IMR-90 (cell line): ENCODE measurements around the gene NPHS1. TPM values are rescaled to one million over a fixed set of nuclear protein-coding genes. Genes with fewer than 3 reads are reported as not detected.

Experiments
- ATAC-seq: fragments of 200-7000 bp; cut with Tn5 transposase; 2 replicates; pipeline ENCODE4 v1.9.1; 2020; ENCODE audit warnings: low read depth, mild to moderate bottlenecking, moderate library complexity
- BruUV-seq: library from RNA; stranded (reverse); fragments of 400-500 nt; replicated peaks from 2 replicates; lab custom pipeline; 2021; lab: Mats Ljungman, UMichigan
- CTCF ChIA-PET: fragments of 300-600 bp; formaldehyde crosslinking; extraction: SDS; loops from one replicate; lab custom pipeline; 2021; ENCODE audit warnings: antibody characterized with exemption; lab: Yijun Ruan, JAX
- POLR2A ChIA-PET: fragments of 300-600 bp; sonication (Branson Sonifier 250); formaldehyde crosslinking; loops from one replicate; lab custom pipeline; 2022; ENCODE audit warnings: antibody characterized with exemption; ENCODE audit not compliant: unreplicated experiment; lab: Charles Lee
- DNase-seq: peaks from one replicate; pipeline ENCODE4 v3.0.0; 2013
- H2AFZ ChIP-seq: replicated peaks from 2 replicates; pipeline ENCODE3; 2013; ENCODE audit warnings: low read length, mild to moderate bottlenecking; ENCODE audit not compliant: poor library complexity
- H2AK5ac ChIP-seq: 2 replicates; pipeline ENCODE4 v1.6.1; 2013; ENCODE audit warnings: low read depth, low read length, inconsistent platforms
- H2AK9ac ChIP-seq: replicated peaks from 2 replicates; pipeline ENCODE3; 2013; ENCODE audit warnings: mild to moderate bottlenecking, low read depth, low read length, moderate library complexity; ENCODE audit not compliant: poor library complexity
- H2BK120ac ChIP-seq: 2 replicates; pipeline ENCODE4 v1.6.1; 2013; ENCODE audit warnings: low read depth, low read length, inconsistent platforms
- H2BK15ac ChIP-seq: 3 replicates; pipeline ENCODE4 v1.6.1; 2013; ENCODE audit warnings: low read depth, low read length, inconsistent platforms
- H2BK20ac ChIP-seq: 2 replicates; pipeline ENCODE4 v1.6.1; 2013; ENCODE audit warnings: low read depth, mild to moderate bottlenecking, inconsistent platforms, low read length, moderate library complexity
- H2BK5ac ChIP-seq: 2 replicates; pipeline ENCODE4 v1.6.1; 2013; ENCODE audit warnings: mild to moderate bottlenecking, low read depth, low read length, inconsistent platforms; ENCODE audit not compliant: poor library complexity, severe bottlenecking
- H3K14ac ChIP-seq: replicated peaks from 2 replicates; pipeline ENCODE4 v1.6.1; 2013; ENCODE audit warnings: low read depth, low read length, inconsistent platforms
- H3K18ac ChIP-seq: 2 replicates; pipeline ENCODE4 v1.6.1; 2013; ENCODE audit warnings: low read depth, low read length, control low read depth
- H3K23ac ChIP-seq: 2 replicates; pipeline ENCODE4 v1.6.1; 2013; ENCODE audit warnings: low read depth, low read length, inconsistent platforms
- H3K27ac ChIP-seq: 2 replicates; pipeline ENCODE4 v1.5.1; 2013; ENCODE audit warnings: mild to moderate bottlenecking, control low read depth, low read length; ENCODE audit not compliant: insufficient read depth
- H3K27me3 ChIP-seq: 2 replicates; pipeline ENCODE4 v1.6.1; 2013; ENCODE audit warnings: low read length; ENCODE audit not compliant: control insufficient read depth, insufficient read depth
- H3K36me3 ChIP-seq: 2 replicates; pipeline ENCODE4 v1.6.1; 2013; ENCODE audit warnings: low read length, mixed read lengths; ENCODE audit not compliant: control insufficient read depth, insufficient read depth
- H3K4ac ChIP-seq: 2 replicates; pipeline ENCODE4 v1.6.1; 2013; ENCODE audit warnings: low read depth, low read length, inconsistent platforms
- H3K4me1 ChIP-seq: 2 replicates; pipeline ENCODE4 v1.6.1; 2013; ENCODE audit warnings: low read length, mixed read lengths; ENCODE audit not compliant: control insufficient read depth, insufficient read depth
- H3K4me2 ChIP-seq: 2 replicates; pipeline ENCODE4 v1.6.1; 2013; ENCODE audit warnings: low read depth, mild to moderate bottlenecking, control low read depth, low read length, moderate library complexity
- H3K4me3 ChIP-seq: 2 replicates; pipeline ENCODE4 v1.5.1; 2013; ENCODE audit warnings: low read depth, mild to moderate bottlenecking, control low read depth, low read length, moderate library complexity; ENCODE audit not compliant: insufficient read depth
- H3K56ac ChIP-seq: 2 replicates; pipeline ENCODE4 v1.6.1; 2013; ENCODE audit warnings: low read length, inconsistent platforms; ENCODE audit not compliant: insufficient read depth; ENCODE audit errors: extremely low read depth
- H3K79me1 ChIP-seq, 2 experiments: 2 replicates each; pipeline ENCODE4 v1.6.1; 2013; ENCODE audit warnings: low read length in 2 of 2, inconsistent platforms in 1 of 2, low read depth in 1 of 2
- H3K9ac ChIP-seq: 2 replicates; pipeline ENCODE4 v1.6.1; 2013; ENCODE audit warnings: low read depth, low read length, control low read depth
- H3K9me1 ChIP-seq: 2 replicates; pipeline ENCODE4 v1.6.1; 2013; ENCODE audit warnings: low read length, inconsistent platforms; ENCODE audit not compliant: insufficient read depth
- H3K9me3 ChIP-seq: 2 replicates; pipeline ENCODE4 v1.6.1; 2013; ENCODE audit warnings: low read length; ENCODE audit not compliant: control insufficient read depth, insufficient read depth
- H4K20me1 ChIP-seq: 2 replicates; pipeline ENCODE4 v1.6.1; 2013; ENCODE audit warnings: low read length, inconsistent platforms; ENCODE audit not compliant: insufficient read depth
- H4K5ac ChIP-seq: 2 replicates; pipeline ENCODE4 v1.6.1; 2013; ENCODE audit warnings: mild to moderate bottlenecking, low read depth, low read length, control low read depth
- H4K8ac ChIP-seq, 2 experiments: 2 replicates each; pipeline ENCODE4 v1.6.1; 2013; ENCODE audit warnings: low read depth in 2 of 2, low read length in 2 of 2, control low read depth in 1 of 2, inconsistent platforms in 1 of 2
- H4K91ac ChIP-seq: 2 replicates; pipeline ENCODE4 v1.6.1; 2013; ENCODE audit warnings: low read depth, low read length, inconsistent platforms; ENCODE audit not compliant: insufficient read depth
- BHLHE40 ChIP-seq: fragments of 150-350 bp; IDR thresholded peaks from 2 replicates; pipeline ENCODE4 v1.6.1; 2016; ENCODE audit warnings: mild to moderate bottlenecking, low read depth, low read length
- CEBPB ChIP-seq: IDR thresholded peaks from 2 replicates; pipeline ENCODE4 v1.6.1; 2012; ENCODE audit warnings: low read depth, low read length, improper control_type of control experiment
- CHD1 ChIP-seq: IDR thresholded peaks from 2 replicates; pipeline ENCODE4 v1.6.1; 2012; ENCODE audit warnings: low read depth, low read length, improper control_type of control experiment
- CTCF ChIP-seq: conservative IDR thresholded peaks from 2 replicates; pipeline ENCODE4 v1.5.1; 2012; ENCODE audit warnings: mild to moderate bottlenecking, low read depth, low read length, improper control_type of control experiment
- ELK1 ChIP-seq: fragments of 150-350 bp; IDR thresholded peaks from 2 replicates; pipeline ENCODE4 v1.6.1; 2016; ENCODE audit warnings: low read depth, mild to moderate bottlenecking, low read length, moderate library complexity, borderline replicate concordance
- FOS ChIP-seq: fragments of 150-350 bp; IDR thresholded peaks from 2 replicates; pipeline ENCODE4 v1.6.1; 2016; ENCODE audit warnings: low read depth, low read length
- MAFK ChIP-seq: IDR thresholded peaks from 2 replicates; pipeline ENCODE4 v1.6.1; 2012; ENCODE audit warnings: low read depth, low read length, improper control_type of control experiment
- MAZ ChIP-seq: IDR thresholded peaks from 2 replicates; pipeline ENCODE4 v1.6.1; 2012; ENCODE audit warnings: low read depth, mild to moderate bottlenecking, low read length, improper control_type of control experiment, moderate library complexity, borderline replicate concordance
- MXI1 ChIP-seq: IDR thresholded peaks from 2 replicates; pipeline ENCODE4 v1.6.1; 2012; ENCODE audit warnings: low read depth, mild to moderate bottlenecking, low read length, moderate library complexity, borderline replicate concordance
- NFE2L2 ChIP-seq: fragments of 150-350 bp; IDR thresholded peaks from 2 replicates; pipeline ENCODE4 v1.6.1; 2016; ENCODE audit warnings: low read depth, mild to moderate bottlenecking, low read length
- POLR2A ChIP-seq: IDR thresholded peaks from 2 replicates; pipeline ENCODE4 v1.6.1; 2012; ENCODE audit warnings: mild to moderate bottlenecking, low read depth, low read length
- RAD21 ChIP-seq: IDR thresholded peaks from 2 replicates; pipeline ENCODE4 v1.6.1; 2012; ENCODE audit warnings: low read length, improper control_type of control experiment
- RCOR1 ChIP-seq: IDR thresholded peaks from 2 replicates; pipeline ENCODE4 v1.6.1; 2012; ENCODE audit warnings: mild to moderate bottlenecking, low read length, improper control_type of control experiment; ENCODE audit not compliant: insufficient replicate concordance
- RFX5 ChIP-seq: IDR thresholded peaks from 2 replicates; pipeline ENCODE4 v1.8.0; 2012; ENCODE audit warnings: low read depth, mild to moderate bottlenecking, low read length, moderate library complexity
- SMC3 ChIP-seq: fragments of 150-350 bp; IDR thresholded peaks from 2 replicates; pipeline ENCODE4 v1.6.1; 2016; ENCODE audit warnings: low read depth, mild to moderate bottlenecking, antibody characterized with exemption, low read length, moderate library complexity
- USF2 ChIP-seq: fragments of 150-350 bp; IDR thresholded peaks from 2 replicates; pipeline ENCODE4 v1.6.1; 2017; ENCODE audit warnings: mild to moderate bottlenecking, antibody characterized with exemption, low read length, low read depth
- WGBS, 2 experiments: methylation state at CpG; one replicate each; pipeline versions ENCODE4 v1.1.5 to v1.1.7; 2013; ENCODE audit warnings: missing lambda C conversion rate in 2 of 2; ENCODE audit not compliant: insufficient read length in 1 of 2; ENCODE audit errors: extremely low coverage in 2 of 2; 5-methylcytosine and 5-hydroxymethylcytosine counted together
- dilution Hi-C: fragments of 300-500 bp; cut with HindIII; formaldehyde crosslinking; loops from one replicate; pipeline ENCODE4 v1.14.3; 2018; ENCODE audit warnings: low sequenced_read_pairs; ENCODE audit not compliant: unreplicated experiment
- in situ Hi-C: fragments of 300-500 bp; cut with MboI; formaldehyde crosslinking; loops from 3 replicates; pipeline ENCODE4 v1.14.3; 2019; ENCODE audit warnings: low sequenced_read_pairs, inconsistent platforms, mixed read lengths
- intact Hi-C: fragments of 100-400 bp; cut with micrococcal nuclease; formaldehyde crosslinking; loops from 2 replicates; pipeline ENCODE4 v1.10.0; 2022
- polyA plus RNA-seq, 3 experiments: library from polyadenylated mRNA; depleted of rRNA; stranded (reverse); fragments of >200 nt; gene quantifications; 2 replicates each; pipeline ENCODE4 v1.2.3, GENCODE V29; 2012; ENCODE audit warnings: low replicate concordance in 1 of 3
- total RNA-seq: library from RNA; depleted of rRNA; stranded (reverse); fragments of >200 nt; gene quantifications from 2 replicates; pipeline ENCODE4 v1.2.3, GENCODE V29; 2012

The NPHS1 gene
- total and polyA plus RNA-seq, 2 of the 4 experiments (the other 2 are of a cell fraction) = not detected

- no peaks in the 10 kb centered on the region for H3K36me3 ChIP-seq
- dilution Hi-C loops = no loop called here
- H4K5ac ChIP-seq = no peak overlapping the region
- no peaks in the 10 kb centered on the region for H3K9me3 ChIP-seq
- H3K9ac ChIP-seq = no peak overlapping the region
- no peaks in the 10 kb centered on the region for H3K9me1 ChIP-seq
- 44% methylated on average over 6 of the region's 23 CpGs; no CpG with 5 or more reads in 1 of the 2 experiments for WGBS, 2 experiments
- H3K18ac ChIP-seq = no peak overlapping the region
- no peak overlapping the region for H2BK120ac ChIP-seq
- H3K79me1 ChIP-seq = no peaks in the 10 kb centered on the region
- H3K23ac ChIP-seq = no peak overlapping the region
- no peak overlapping the region for H3K4ac ChIP-seq
- H2BK15ac ChIP-seq = no peak overlapping the region
- H2AK5ac ChIP-seq = no peak overlapping the region
- no peaks in the 10 kb centered on the region for H3K4me1 ChIP-seq
- CTCF ChIA-PET = no interaction called here
- H4K8ac ChIP-seq = no peak overlapping the region
- intact Hi-C loops = no loop called here
- H3K27ac ChIP-seq = no peak overlapping the region
- peaks cover 5% of the 10 kb centered on the region for H4K20me1 ChIP-seq
- H2BK20ac ChIP-seq = no peak overlapping the region
- DNase-seq (no peak), ATAC-seq (no peak)
- no peak overlapping the region for H3K14ac ChIP-seq
- H2BK5ac ChIP-seq = no peak overlapping the region
- no peak overlapping the region for H4K91ac ChIP-seq
- no peak overlapping the region for H2AK9ac ChIP-seq
- in situ Hi-C loops = no loop called here
- H3K27me3 ChIP-seq = no peaks in the 10 kb centered on the region
- POLR2A ChIA-PET = interaction anchor here (0.6 kb wide), 1 partner anchor 117 kb away, joined by 18 read pairs; no protein-coding TSS in a partner anchor
- no peak overlapping the region for H3K4me2 ChIP-seq
- no peak overlapping the region for H2AFZ ChIP-seq
- BruUV-seq = no TSS peak
- TF ChIP-seq CTCF = no peak
- TF ChIP-seq CHD1 = no peak
- no peak for TF ChIP-seq FOS
- no peak for TF ChIP-seq MXI1
- TF ChIP-seq RAD21 = no peak
- no peak for TF ChIP-seq CEBPB
- TF ChIP-seq SMC3 = no peak
- TF ChIP-seq MAZ = no peak
- no peak for TF ChIP-seq USF2
- TF ChIP-seq RFX5 = no peak
- no peak for TF ChIP-seq NFE2L2
- no peak for TF ChIP-seq BHLHE40
- TF ChIP-seq MAFK = no peak
- no peak for TF ChIP-seq RCOR1
- no peak for TF ChIP-seq ELK1
- TF ChIP-seq POLR2A = no peak
- H3K56ac ChIP-seq = no peak overlapping the region
- H3K4me3 ChIP-seq = no peak overlapping the region
These were observed 26.8 kb upstream of the NPHS1 start for GRCh38 chr19:35879068-35879467.
